Fibroblast of lung (primary cell): ENCODE results near the gene SYT17.

Source experiments
- EZH2 ChIP-seq: IDR thresholded peaks from 2 replicates; pipeline ENCODE4 v1.5.1; 2012; ENCODE audit warnings: low read length, control low read depth, mild to moderate bottlenecking; ENCODE audit errors: missing control alignments
- TF ChIP-seq, protein P1 (sequence below), 2 donors: IDR thresholded peaks in 1 of 2; conservative IDR thresholded peaks in 1 of 2; 1 replicate in 1 of 2; 2 replicates in 1 of 2; pipeline ENCODE4 v1.5.1; 2011 to 2012; ENCODE audit warnings: low read length in 2 of 2, control low read depth in 1 of 2, inconsistent platforms in 1 of 2, low read depth in 1 of 2, mild to moderate bottlenecking in 1 of 2

DNA sequence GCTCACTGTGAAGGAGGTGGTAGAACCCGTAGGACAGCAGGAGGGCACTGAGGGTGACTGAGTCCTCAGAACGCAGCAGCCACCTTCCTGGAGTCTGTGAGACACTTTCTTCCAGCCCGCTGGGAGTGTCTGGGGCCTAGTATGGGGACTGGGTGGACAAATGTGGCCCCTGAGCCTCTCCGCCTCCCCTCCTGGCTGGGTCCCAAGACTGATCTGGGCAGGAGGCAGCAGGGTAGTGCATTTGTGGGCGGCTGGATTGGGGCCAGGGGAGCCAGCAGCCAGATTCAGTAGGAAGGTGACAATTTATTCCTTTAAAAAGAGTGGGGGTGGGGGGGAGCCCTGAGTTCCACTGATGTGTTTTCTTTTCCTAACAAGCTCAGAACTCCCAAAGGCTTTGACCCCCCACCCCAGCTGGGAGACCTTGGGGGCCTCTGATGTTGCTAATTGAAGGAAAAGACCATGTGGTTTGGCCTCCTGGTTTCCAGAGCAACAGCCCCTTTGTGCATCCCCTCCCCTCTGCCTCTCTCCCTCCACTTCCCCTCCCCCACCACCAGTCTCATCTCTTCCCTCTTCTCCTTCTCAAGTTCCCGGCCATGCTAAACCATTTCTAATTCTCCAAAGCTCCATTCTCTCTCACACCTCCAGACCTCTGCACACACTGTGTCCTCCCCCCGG, 121.9 kb downstream of the SYT17 start:
- TF ChIP-seq, protein P1, sequence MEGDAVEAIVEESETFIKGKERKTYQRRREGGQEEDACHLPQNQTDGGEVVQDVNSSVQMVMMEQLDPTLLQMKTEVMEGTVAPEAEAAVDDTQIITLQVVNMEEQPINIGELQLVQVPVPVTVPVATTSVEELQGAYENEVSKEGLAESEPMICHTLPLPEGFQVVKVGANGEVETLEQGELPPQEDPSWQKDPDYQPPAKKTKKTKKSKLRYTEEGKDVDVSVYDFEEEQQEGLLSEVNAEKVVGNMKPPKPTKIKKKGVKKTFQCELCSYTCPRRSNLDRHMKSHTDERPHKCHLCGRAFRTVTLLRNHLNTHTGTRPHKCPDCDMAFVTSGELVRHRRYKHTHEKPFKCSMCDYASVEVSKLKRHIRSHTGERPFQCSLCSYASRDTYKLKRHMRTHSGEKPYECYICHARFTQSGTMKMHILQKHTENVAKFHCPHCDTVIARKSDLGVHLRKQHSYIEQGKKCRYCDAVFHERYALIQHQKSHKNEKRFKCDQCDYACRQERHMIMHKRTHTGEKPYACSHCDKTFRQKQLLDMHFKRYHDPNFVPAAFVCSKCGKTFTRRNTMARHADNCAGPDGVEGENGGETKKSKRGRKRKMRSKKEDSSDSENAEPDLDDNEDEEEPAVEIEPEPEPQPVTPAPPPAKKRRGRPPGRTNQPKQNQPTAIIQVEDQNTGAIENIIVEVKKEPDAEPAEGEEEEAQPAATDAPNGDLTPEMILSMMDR (conservative IDR thresholded peaks at IDR 0.05 in 1 of 2, IDR thresholded peaks at IDR 0.05 in 1 of 2; ENCODE audit: low read depth in 1 of 2, low read length in 2 of 2) = no peak
- no peak for TF ChIP-seq EZH2
